Stomach (tissue), 4 donors: ENCODE data around the gene TMEM209.

Experiments
- EP300 ChIP-seq: sonication (generic); formaldehyde crosslinking; IDR thresholded peaks from one replicate; pipeline ENCODE4 v1.6.1; 2017; ENCODE audit warnings: antibody characterized with exemption
- POLR2A ChIP-seq, 4 donors: fragments of 450-650 bp; IDR thresholded peaks; one replicate each; pipeline ENCODE4 v1.6.1; 2016; ENCODE audit warnings: antibody characterized with exemption in 4 of 4, control low read depth in 2 of 4, mild to moderate bottlenecking in 1 of 4, moderate library complexity in 1 of 4
- POLR2AphosphoS5 ChIP-seq, 3 donors: sonication (generic); formaldehyde crosslinking; IDR thresholded peaks; one replicate each; pipeline ENCODE4 v1.6.1; 2016; ENCODE audit warnings: antibody characterized with exemption in 3 of 3
- TF ChIP-seq, protein P1 (sequence below), 7 experiments: fragments of 450-650 bp in 4 of 7; fragments of 200-600 bp in 3 of 7; sonication (generic) in 3 of 7; IDR thresholded peaks; one replicate each; pipeline ENCODE4 v1.5.1; 2016 to 2019; ENCODE audit warnings: antibody characterized with exemption in 7 of 7, control low read depth in 2 of 7, mild to moderate bottlenecking in 1 of 7

DNA sequence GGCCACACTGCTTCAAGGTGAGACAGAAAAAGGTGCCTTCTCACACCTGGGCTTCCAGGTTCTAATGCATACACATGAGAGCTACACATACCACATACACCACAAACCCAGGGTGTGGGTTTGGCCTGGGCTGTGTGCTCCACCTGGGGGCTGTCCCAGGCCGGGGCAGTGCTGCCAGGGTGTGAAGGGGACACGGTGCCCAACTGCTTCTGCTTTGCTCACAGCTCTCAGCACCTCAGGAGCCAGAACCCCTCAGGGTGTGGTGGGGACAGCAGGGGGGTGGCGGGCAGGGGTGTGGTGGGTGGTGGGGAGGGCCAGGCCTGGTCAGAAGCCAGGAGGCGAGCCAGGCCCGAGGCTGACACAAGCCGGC lies 51.1 kb downstream of the TMEM209 start:
- no peak for TF ChIP-seq POLR2A (IDR thresholded peaks at IDR 0.05)
- TF ChIP-seq, protein P1, sequence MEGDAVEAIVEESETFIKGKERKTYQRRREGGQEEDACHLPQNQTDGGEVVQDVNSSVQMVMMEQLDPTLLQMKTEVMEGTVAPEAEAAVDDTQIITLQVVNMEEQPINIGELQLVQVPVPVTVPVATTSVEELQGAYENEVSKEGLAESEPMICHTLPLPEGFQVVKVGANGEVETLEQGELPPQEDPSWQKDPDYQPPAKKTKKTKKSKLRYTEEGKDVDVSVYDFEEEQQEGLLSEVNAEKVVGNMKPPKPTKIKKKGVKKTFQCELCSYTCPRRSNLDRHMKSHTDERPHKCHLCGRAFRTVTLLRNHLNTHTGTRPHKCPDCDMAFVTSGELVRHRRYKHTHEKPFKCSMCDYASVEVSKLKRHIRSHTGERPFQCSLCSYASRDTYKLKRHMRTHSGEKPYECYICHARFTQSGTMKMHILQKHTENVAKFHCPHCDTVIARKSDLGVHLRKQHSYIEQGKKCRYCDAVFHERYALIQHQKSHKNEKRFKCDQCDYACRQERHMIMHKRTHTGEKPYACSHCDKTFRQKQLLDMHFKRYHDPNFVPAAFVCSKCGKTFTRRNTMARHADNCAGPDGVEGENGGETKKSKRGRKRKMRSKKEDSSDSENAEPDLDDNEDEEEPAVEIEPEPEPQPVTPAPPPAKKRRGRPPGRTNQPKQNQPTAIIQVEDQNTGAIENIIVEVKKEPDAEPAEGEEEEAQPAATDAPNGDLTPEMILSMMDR (IDR thresholded peaks at IDR 0.05): no peak
- TF ChIP-seq POLR2AphosphoS5 (IDR thresholded peaks at IDR 0.05): no peak
- TF ChIP-seq EP300: no peak
